GM12892 (cell line): Measurements from ENCODE around the gene DAPK1.

Experiments used
- POLR2A ChIP-seq: IDR thresholded peaks from 2 replicates; pipeline ENCODE4 v1.6.1; 2011; ENCODE audit warnings: low read depth, low read length, control low read depth
- POLR2AphosphoS5 ChIP-seq: IDR thresholded peaks from 2 replicates; pipeline ENCODE4 v1.6.1; 2011; ENCODE audit warnings: low read depth, low read length, control low read depth
- TAF1 ChIP-seq: IDR thresholded peaks from 2 replicates; pipeline ENCODE4 v1.6.1; 2011; ENCODE audit warnings: low read depth, mild to moderate bottlenecking, control low read depth, low read length, borderline replicate concordance

DNA sequence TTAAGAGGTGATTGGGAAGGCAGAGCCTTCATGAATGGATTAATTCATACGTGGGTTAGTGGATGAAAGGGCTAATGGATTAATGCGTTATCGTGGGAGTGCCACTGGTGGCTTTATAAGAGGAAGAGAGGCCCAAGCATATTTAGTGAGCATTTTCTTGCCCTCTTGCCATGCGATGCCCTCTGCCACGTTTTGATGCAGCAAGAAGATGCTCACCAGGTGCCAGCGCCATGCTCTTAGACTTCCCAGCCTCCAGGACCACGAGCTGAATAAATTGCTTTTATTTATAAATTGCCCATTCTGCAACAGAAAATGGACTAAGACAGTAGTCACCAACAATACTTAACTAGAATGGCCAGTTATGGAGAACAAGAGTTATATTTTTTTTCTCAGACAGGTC is 24.2 kb downstream of the DAPK1 start:
- TF ChIP-seq TAF1 (no peak), POLR2A (no peak), POLR2AphosphoS5 (no peak)
